Chondrocyte (in vitro differentiated cells): ENCODE measurements around the gene C3. TPM values are rescaled to one million over a fixed set of nuclear protein-coding genes. Genes with fewer than 3 reads are reported as not detected.
"Not testable (repeated sequence)": the region's sequence is repeated elsewhere in the genome, so short reads cannot be mapped to it uniquely, and the experiment has no call there.

Source experiments
- DNase-seq: peaks from one replicate; pipeline ENCODE4 v3.0.0; 2021; ENCODE audit warnings: mixed read lengths, low spot score
- H3K27ac Mint-ChIP-seq: one replicate; pipeline ENCODE4 v1.8.0; 2021; ENCODE audit warnings: mild to moderate bottlenecking, moderate library complexity, mixed read lengths; ENCODE audit not compliant: unreplicated experiment
- H3K27me3 Mint-ChIP-seq: 2 replicates; pipeline ENCODE4 v1.8.0; 2021; ENCODE audit warnings: low read depth, mixed read lengths
- H3K36me3 Mint-ChIP-seq: 2 replicates; pipeline ENCODE4 v1.8.0; 2021; ENCODE audit warnings: low read depth, mixed read lengths
- H3K4me1 Mint-ChIP-seq: 2 replicates; pipeline ENCODE4 v1.8.0; 2021; ENCODE audit warnings: low read depth, mild to moderate bottlenecking, mixed read lengths
- H3K4me3 Mint-ChIP-seq: one replicate; pipeline ENCODE4 v1.8.0; 2021; ENCODE audit warnings: mild to moderate bottlenecking, moderate library complexity, mixed read lengths; ENCODE audit not compliant: unreplicated experiment
- H3K9me3 Mint-ChIP-seq: 2 replicates; pipeline ENCODE4 v1.8.0; 2021; ENCODE audit warnings: low read depth, mixed read lengths
- total RNA-seq: library from RNA; stranded (reverse); gene quantifications from 3 replicates; pipeline ENCODE4 v1.2.1, GENCODE V29; 2021
- TF ChIP-seq, protein P1 (sequence below): fragments of 200-600 bp; sonication (generic); IDR thresholded peaks from 2 replicates; pipeline ENCODE4 v1.5.0; 2021; ENCODE audit warnings: antibody characterized with exemption, mild to moderate bottlenecking, moderate library complexity

Gene C3
- total RNA-seq, 1 donor from 2014 or later = 0.77 TPM

- H3K4me1 Mint-ChIP-seq = no peaks in the 10 kb centered on the region
- TF ChIP-seq, protein P1, sequence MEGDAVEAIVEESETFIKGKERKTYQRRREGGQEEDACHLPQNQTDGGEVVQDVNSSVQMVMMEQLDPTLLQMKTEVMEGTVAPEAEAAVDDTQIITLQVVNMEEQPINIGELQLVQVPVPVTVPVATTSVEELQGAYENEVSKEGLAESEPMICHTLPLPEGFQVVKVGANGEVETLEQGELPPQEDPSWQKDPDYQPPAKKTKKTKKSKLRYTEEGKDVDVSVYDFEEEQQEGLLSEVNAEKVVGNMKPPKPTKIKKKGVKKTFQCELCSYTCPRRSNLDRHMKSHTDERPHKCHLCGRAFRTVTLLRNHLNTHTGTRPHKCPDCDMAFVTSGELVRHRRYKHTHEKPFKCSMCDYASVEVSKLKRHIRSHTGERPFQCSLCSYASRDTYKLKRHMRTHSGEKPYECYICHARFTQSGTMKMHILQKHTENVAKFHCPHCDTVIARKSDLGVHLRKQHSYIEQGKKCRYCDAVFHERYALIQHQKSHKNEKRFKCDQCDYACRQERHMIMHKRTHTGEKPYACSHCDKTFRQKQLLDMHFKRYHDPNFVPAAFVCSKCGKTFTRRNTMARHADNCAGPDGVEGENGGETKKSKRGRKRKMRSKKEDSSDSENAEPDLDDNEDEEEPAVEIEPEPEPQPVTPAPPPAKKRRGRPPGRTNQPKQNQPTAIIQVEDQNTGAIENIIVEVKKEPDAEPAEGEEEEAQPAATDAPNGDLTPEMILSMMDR = no peak
- no peaks in the 10 kb centered on the region for H3K9me3 Mint-ChIP-seq
- H3K27ac Mint-ChIP-seq = no peak overlapping the region
- no peak overlapping the region for H3K4me3 Mint-ChIP-seq
- no peaks in the 10 kb centered on the region for H3K36me3 Mint-ChIP-seq
- DNase-seq = no peak
- peaks cover 16% of the 10 kb centered on the region for H3K27me3 Mint-ChIP-seq
These were observed 53.3 kb downstream of the C3 start for GRCh38 chr19:6667114-6667627.

GRCh38 chr19:6664916-6665315, 55.5 kb downstream of the C3 start:
- Mint-ChIP-seq H3K4me3 (no peak overlapping the region), H3K36me3 (no peaks in the 10 kb centered on the region), H3K9me3 (no peaks in the 10 kb centered on the region), H3K27ac (no peak overlapping the region), H3K4me1 (no peaks in the 10 kb centered on the region), H3K27me3 (peaks cover 25% of the 10 kb centered on the region)
- peak; percentile 91 for DNase-seq
- TF ChIP-seq, protein P1 = no peak

GRCh38 chr19:6663236-6664201, 56.9 kb downstream of the C3 start:
- Mint-ChIP-seq H3K27me3 (peaks cover 19% of the 10 kb centered on the region), H3K4me1 (no peaks in the 10 kb centered on the region), H3K9me3 (no peaks in the 10 kb centered on the region), H3K36me3 (no peaks in the 10 kb centered on the region), H3K4me3 (no peak overlapping the region), H3K27ac (no peak overlapping the region)
- TF ChIP-seq, protein P1 = no peak
- DNase-seq = no peak

DNA sequence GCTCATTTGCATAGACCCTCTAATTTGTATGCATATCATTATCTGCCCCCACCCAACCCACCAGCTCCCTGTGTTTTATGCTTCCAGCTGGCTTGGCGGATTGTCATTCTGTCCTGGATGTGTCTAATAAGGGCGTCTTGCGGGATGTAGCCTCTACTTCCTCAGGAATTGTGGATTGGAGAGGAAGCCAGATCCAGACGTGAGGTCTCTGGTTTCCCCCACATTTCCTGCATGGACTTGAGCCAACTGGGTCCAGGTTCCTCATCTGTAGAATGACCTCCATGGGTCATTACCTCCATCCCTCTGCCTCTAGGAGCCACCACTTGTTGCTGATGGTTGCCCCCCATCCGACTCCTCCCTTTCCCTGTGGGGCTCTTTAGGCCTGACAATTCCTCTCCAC, 57.7 kb downstream of the C3 start:
- DNase-seq = peak; percentile 12
- peaks cover 22% of the 10 kb centered on the region for H3K27me3 Mint-ChIP-seq
- no peak overlapping the region for H3K27ac Mint-ChIP-seq
- no peak overlapping the region for H3K4me3 Mint-ChIP-seq
- no peaks in the 10 kb centered on the region for H3K36me3 Mint-ChIP-seq
- TF ChIP-seq, protein P1 = no peak
- no peaks in the 10 kb centered on the region for H3K4me1 Mint-ChIP-seq
- no peaks in the 10 kb centered on the region for H3K9me3 Mint-ChIP-seq

DNA sequence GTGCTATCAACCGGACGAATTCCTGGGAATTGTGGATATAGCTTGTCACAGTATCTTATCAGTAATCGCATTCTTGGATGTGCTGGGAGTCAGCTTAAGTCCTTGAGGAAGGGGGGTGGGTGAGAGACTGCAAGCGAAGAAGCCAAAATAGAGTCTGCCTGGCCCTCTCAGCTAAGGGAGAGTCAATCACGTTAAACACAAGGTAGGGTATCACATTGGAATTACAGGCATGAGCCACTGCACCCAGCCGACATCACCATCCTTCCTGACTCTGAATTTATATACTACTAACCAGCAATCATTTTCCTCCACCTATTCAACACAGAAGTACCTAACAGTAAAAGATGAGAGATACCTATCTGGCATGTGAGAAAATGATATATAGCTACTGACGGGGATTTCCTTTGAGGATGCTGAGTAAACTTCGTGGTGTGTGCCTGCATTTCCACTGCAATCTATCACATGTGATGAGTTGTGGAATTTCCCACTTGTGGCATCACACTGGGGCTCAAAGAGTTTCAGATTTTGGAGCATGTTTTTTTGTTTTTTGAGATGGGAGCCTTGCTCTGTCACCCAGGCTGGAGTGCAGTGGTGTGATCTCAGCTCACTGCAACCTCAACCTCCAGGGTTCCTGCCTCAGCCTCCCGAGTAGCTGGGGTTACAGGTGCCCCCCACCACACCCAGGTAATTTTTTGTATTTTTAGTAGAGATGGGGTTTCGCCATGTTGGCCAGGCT, 58.8 kb downstream of the C3 start:
- DNase-seq, H3K36me3 Mint-ChIP-seq, H3K4me1 Mint-ChIP-seq, H3K27ac Mint-ChIP-seq, H3K9me3 Mint-ChIP-seq, H3K4me3 Mint-ChIP-seq: not testable (repeated sequence)
- H3K27me3 Mint-ChIP-seq = peaks cover 25% of the 10 kb centered on the region
